GM12892 (cell line): ENCODE data around the gene PIGZ.

ENCODE experiments used
- POLR2A ChIP-seq: IDR thresholded peaks from 2 replicates; pipeline ENCODE4 v1.6.1; 2011; ENCODE audit warnings: low read depth, low read length, control low read depth
- POLR2AphosphoS5 ChIP-seq: IDR thresholded peaks from 2 replicates; pipeline ENCODE4 v1.6.1; 2011; ENCODE audit warnings: low read depth, low read length, control low read depth

DNA sequence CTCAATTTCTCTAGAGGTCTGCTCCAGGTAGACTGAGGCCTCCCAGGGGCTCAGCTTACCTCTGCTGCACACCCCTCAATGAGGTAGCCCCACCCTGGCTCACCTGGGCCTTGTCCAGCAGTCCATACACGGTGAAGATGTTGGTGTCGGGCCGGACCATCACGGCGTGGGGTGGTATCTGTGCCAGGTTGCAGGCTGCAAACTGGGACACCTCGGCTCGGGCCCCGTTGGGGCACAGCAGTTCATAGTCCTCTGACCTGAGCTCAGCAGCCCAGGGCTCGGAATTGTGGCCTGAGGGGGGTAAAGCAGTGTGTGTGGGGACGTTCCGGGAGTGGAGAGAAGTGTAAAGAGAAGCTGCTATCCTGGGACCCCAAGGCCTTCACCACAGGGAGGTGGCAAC, 37.8 kb upstream of the PIGZ start:
- TF ChIP-seq POLR2AphosphoS5 (no peak), POLR2A (no peak)
